Loucy (cell line): ENCODE measurements around the gene PRRT3.

Source experiments
- EZH2phosphoT487 ChIP-seq: fragments of 200-600 bp; IDR thresholded peaks from 2 replicates; pipeline ENCODE4 v1.6.1; 2018; ENCODE audit warnings: antibody characterized with exemption, mild to moderate bottlenecking, moderate library complexity, borderline replicate concordance
- TF ChIP-seq, protein P1 (sequence below): fragments of 200-600 bp; sonication (generic); conservative IDR thresholded peaks from 2 replicates; pipeline ENCODE4 v1.5.1; 2014; ENCODE audit warnings: mild to moderate bottlenecking, antibody characterized with exemption, low read length

DNA sequence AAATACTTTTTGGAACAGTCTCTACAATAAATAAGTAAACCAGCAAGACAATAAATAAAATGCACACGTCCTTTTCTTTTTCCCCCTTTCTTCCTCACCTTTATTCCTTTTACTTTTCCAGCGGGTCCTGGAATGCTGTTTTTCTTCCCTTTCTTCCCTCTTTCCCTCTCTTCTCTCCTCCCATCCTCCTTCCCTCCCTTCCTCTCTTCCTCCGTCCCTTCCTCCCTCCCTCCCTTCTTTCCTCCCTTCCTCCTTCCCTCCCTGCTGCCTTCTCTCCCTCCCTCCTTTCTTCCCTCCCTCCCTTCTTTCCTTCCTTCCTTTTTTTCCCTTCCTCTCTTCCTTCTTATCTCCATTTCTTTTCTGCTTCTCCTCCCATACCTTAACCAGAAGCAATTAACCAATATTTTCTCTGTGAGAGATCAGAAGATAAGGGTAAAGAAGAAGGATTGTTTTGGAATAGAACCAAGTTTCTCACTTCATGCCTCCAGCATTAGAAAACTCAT, 52.9 kb downstream of the PRRT3 start:
- TF ChIP-seq, protein P1, sequence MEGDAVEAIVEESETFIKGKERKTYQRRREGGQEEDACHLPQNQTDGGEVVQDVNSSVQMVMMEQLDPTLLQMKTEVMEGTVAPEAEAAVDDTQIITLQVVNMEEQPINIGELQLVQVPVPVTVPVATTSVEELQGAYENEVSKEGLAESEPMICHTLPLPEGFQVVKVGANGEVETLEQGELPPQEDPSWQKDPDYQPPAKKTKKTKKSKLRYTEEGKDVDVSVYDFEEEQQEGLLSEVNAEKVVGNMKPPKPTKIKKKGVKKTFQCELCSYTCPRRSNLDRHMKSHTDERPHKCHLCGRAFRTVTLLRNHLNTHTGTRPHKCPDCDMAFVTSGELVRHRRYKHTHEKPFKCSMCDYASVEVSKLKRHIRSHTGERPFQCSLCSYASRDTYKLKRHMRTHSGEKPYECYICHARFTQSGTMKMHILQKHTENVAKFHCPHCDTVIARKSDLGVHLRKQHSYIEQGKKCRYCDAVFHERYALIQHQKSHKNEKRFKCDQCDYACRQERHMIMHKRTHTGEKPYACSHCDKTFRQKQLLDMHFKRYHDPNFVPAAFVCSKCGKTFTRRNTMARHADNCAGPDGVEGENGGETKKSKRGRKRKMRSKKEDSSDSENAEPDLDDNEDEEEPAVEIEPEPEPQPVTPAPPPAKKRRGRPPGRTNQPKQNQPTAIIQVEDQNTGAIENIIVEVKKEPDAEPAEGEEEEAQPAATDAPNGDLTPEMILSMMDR: no peak
- TF ChIP-seq EZH2phosphoT487: no peak
